Body of pancreas (tissue), 4 donors: ENCODE results near the gene CNDP2. TPM values are rescaled to one million over a fixed set of nuclear protein-coding genes. Genes with fewer than 3 reads are reported as not detected.

ENCODE experiments used
- ATAC-seq: fragments of 150-250 bp; one replicate; pipeline ENCODE4 v1.9.1; 2016
- DNase-seq, 4 donors: peaks; one replicate each; pipeline ENCODE4 v3.0.0-alpha.2; 2019
- H3K27ac ChIP-seq, 4 donors: fragments of 200-600 bp; sonication (generic); 1 replicate in 3 of 4; 2 replicates in 1 of 4; pipeline versions ENCODE4 v1.5.1 to v1.6.1; 2016 to 2019; ENCODE audit warnings: mild to moderate bottlenecking in 1 of 4, mixed read lengths in 1 of 4, moderate library complexity in 1 of 4
- H3K27me3 ChIP-seq, 2 donors: fragments of 200-600 bp; sonication (generic); one replicate each; pipeline ENCODE4 v1.6.0; 2016; ENCODE audit warnings: mild to moderate bottlenecking in 1 of 2
- H3K36me3 ChIP-seq, 2 donors: fragments of 200-600 bp; sonication (generic); replicated peaks in 1 of 2; 2 replicates each; pipeline ENCODE4 v1.5.1; 2016; ENCODE audit warnings: low read depth in 2 of 2; ENCODE audit not compliant: insufficient read depth in 1 of 2
- H3K4me1 ChIP-seq: fragments of 200-600 bp; sonication (generic); one replicate; pipeline ENCODE4 v1.6.0; 2016
- H3K4me3 ChIP-seq, 2 donors: fragments of 200-600 bp; sonication (generic); 1 replicate in 1 of 2; 2 replicates in 1 of 2; pipeline ENCODE4 v1.5.1; 2016 to 2019
- H3K9me3 ChIP-seq, 3 donors: fragments of 200-600 bp; sonication (generic); 1 replicate in 2 of 3; 2 replicates in 1 of 3; pipeline ENCODE4 v1.5.1; 2016
- CTCF ChIP-seq, 7 experiments: fragments of 450-650 bp in 4 of 7; fragments of 200-600 bp in 3 of 7; sonication (generic) in 3 of 7; IDR thresholded peaks; one replicate each; pipeline ENCODE4 v1.5.1; 2016 to 2019; ENCODE audit warnings: antibody characterized with exemption in 7 of 7
- POLR2A ChIP-seq, 3 donors: fragments of 450-650 bp; IDR thresholded peaks; one replicate each; pipeline ENCODE4 v1.6.1; 2016; ENCODE audit warnings: antibody characterized with exemption in 3 of 3, mild to moderate bottlenecking in 2 of 3
- WGBS, 2 donors: methylation state at CpG; one replicate each; pipeline ENCODE4 v1.1.5; 2017; 5-methylcytosine and 5-hydroxymethylcytosine counted together
- intact Hi-C: fragments of 100-400 bp; cut with DNase I; formaldehyde crosslinking; loops from one replicate; pipeline ENCODE4 v1.15.1; 2023
- total RNA-seq, 2 donors: library from RNA; depleted of rRNA; stranded (reverse); fragments of >200 nt; gene quantifications; one replicate each; pipeline ENCODE4 v1.1.0, GENCODE V29; 2016

Gene CNDP2
- total RNA-seq, 2 donors from 2014 or later: 83.0 to 145 TPM

GRCh38 chr18:74513149-74513882, 17.2 kb downstream of the CNDP2 start:
- no peak overlapping the region for H3K4me3 ChIP-seq
- peak in 1 of 4 donors; percentile 9 for DNase-seq
- no peaks in the 10 kb centered on the region for H3K27me3 ChIP-seq
- peak overlapping the region in 1 of 4 donors; percentile 44 for H3K27ac ChIP-seq
- H3K4me1 ChIP-seq: peaks cover 35% of the 10 kb centered on the region
- H3K36me3 ChIP-seq: peaks cover 15 to 27% of the 10 kb centered on the region in 2 donors
- no peak for ATAC-seq
- no peaks in the 10 kb centered on the region for H3K9me3 ChIP-seq
- 91 to 97% methylated on average over 11 to 26 of the region's 27 CpGs for WGBS, 2 donors
- TF ChIP-seq CTCF (IDR thresholded peaks at IDR 0.05) (no peak), POLR2A (IDR thresholded peaks at IDR 0.05) (no peak)
- intact Hi-C loops: no loop called here

GRCh38 chr18:74513883-74514205, 17.7 kb downstream of the CNDP2 start:
- WGBS, 2 donors: 70 to 72% methylated on average over 8 of the region's 8 CpGs
- Histone ChIP-seq H3K27me3 (no peaks in the 10 kb centered on the region), H3K4me3 (no peak overlapping the region), H3K27ac (no peak overlapping the region), H3K36me3 (peaks cover 15 to 32% of the 10 kb centered on the region in 2 donors), H3K9me3 (no peaks in the 10 kb centered on the region), H3K4me1 (peaks cover 30% of the 10 kb centered on the region)
- ATAC-seq (no peak), DNase-seq (no peak)
- intact Hi-C loops: no loop called here
- no peak for TF ChIP-seq CTCF (IDR thresholded peaks at IDR 0.05)
- TF ChIP-seq POLR2A (IDR thresholded peaks at IDR 0.05): no peak

- intact Hi-C loops: no loop called here
- TF ChIP-seq POLR2A (IDR thresholded peaks at IDR 0.05) (no peak), CTCF (IDR thresholded peaks at IDR 0.05) (no peak)
- Histone ChIP-seq H3K27ac (no peak overlapping the region), H3K4me3 (no peak overlapping the region), H3K36me3 (peaks cover 15 to 39% of the 10 kb centered on the region in 2 donors), H3K27me3 (no peaks in the 10 kb centered on the region), H3K9me3 (no peaks in the 10 kb centered on the region), H3K4me1 (peaks cover 25% of the 10 kb centered on the region)
- ATAC-seq (no peak), DNase-seq (peak in 1 of 4 donors; percentile 8)
- 85 to 93% methylated on average over 10 to 18 of the region's 18 CpGs for WGBS, 2 donors
These were observed 18.8 kb downstream of the CNDP2 start for GRCh38 chr18:74514860-74515495.

GRCh38 chr18:74515620-74516231, 19.6 kb downstream of the CNDP2 start:
- Histone ChIP-seq H3K36me3 (peaks cover 23 to 38% of the 10 kb centered on the region in 2 donors), H3K9me3 (no peaks in the 10 kb centered on the region), H3K4me3 (no peak overlapping the region), H3K27me3 (no peaks in the 10 kb centered on the region), H3K4me1 (peaks cover 22% of the 10 kb centered on the region), H3K27ac (no peak overlapping the region)
- DNase-seq (peak in 2 of 4 donors; percentile 9 to 45), ATAC-seq (no peak)
- intact Hi-C loops: no loop called here
- TF ChIP-seq POLR2A (IDR thresholded peaks at IDR 0.05): no peak
- TF ChIP-seq CTCF (IDR thresholded peaks at IDR 0.05): no peak
- WGBS, 2 donors: 83 to 84% methylated on average over 3 to 12 of the region's 13 CpGs
